ENCODE measurements around the gene FETUB. TPM values are rescaled to one million over a fixed set of nuclear protein-coding genes. Genes with fewer than 3 reads are reported as not detected.

FETUB gene
- total and polyA plus RNA-seq, 3 donors from 2014 or later = 0.79 to 2.4 TPM; not detected in 1

GRCh38 chr3:186643493-186643892, 3.3 kb downstream of the FETUB start:
- H3K27ac ChIP-seq = no peak overlapping the region
- 73% methylated on average over 1 of the region's 1 CpG for WGBS, 2 donors
- H3K36me3 ChIP-seq (ENCODE audit: low read depth, missing control alignments) = no peaks in the 10 kb centered on the region
- H3K4me1 ChIP-seq = no peaks in the 10 kb centered on the region
- H3K27me3 ChIP-seq = no peaks in the 10 kb centered on the region
- no peak for DNase-seq
- no peak overlapping the region for H3K4me3 ChIP-seq
- intact Hi-C loops (cut with DNase I; ENCODE audit: low total_unique reads) = no loop called here
- no peaks in the 10 kb centered on the region for H3K9me3 ChIP-seq
- TF ChIP-seq CTCF (IDR thresholded peaks at IDR 0.05) (no peak), POLR2A (IDR thresholded peaks at IDR 0.05) (no peak)

- Histone ChIP-seq H3K27ac (no peak overlapping the region), H3K36me3 (ENCODE audit: low read depth, missing control alignments) (no peaks in the 10 kb centered on the region), H3K4me3 (no peak overlapping the region), H3K4me1 (no peaks in the 10 kb centered on the region), H3K9me3 (no peaks in the 10 kb centered on the region), H3K27me3 (no peaks in the 10 kb centered on the region)
- TF ChIP-seq CTCF (IDR thresholded peaks at IDR 0.05) (no peak), POLR2A (IDR thresholded peaks at IDR 0.05) (no peak)
- no peak for DNase-seq
- intact Hi-C loops (cut with DNase I; ENCODE audit: low total_unique reads) = no loop called here
- 86 to 92% methylated on average over 3 of the region's 3 CpGs for WGBS, 2 donors
These were observed 4.5 kb downstream of the FETUB start for GRCh38 chr3:186644683-186645082.

GRCh38 chr3:186646106-186646505, 5.9 kb downstream of the FETUB start:
- intact Hi-C loops (cut with DNase I; ENCODE audit: low total_unique reads) = no loop called here
- Histone ChIP-seq H3K36me3 (ENCODE audit: low read depth, missing control alignments) (no peaks in the 10 kb centered on the region), H3K27ac (no peak overlapping the region), H3K9me3 (no peaks in the 10 kb centered on the region), H3K4me3 (no peak overlapping the region), H3K27me3 (no peaks in the 10 kb centered on the region), H3K4me1 (no peaks in the 10 kb centered on the region)
- TF ChIP-seq POLR2A (IDR thresholded peaks at IDR 0.05) (no peak), CTCF (IDR thresholded peaks at IDR 0.05) (no peak)
- DNase-seq = no peak
- WGBS, 2 donors = 81 to 86% methylated on average over 4 of the region's 4 CpGs

GRCh38 chr3:186646841-186647240, 6.6 kb downstream of the FETUB start:
- H3K27me3 ChIP-seq = no peaks in the 10 kb centered on the region
- no peaks in the 10 kb centered on the region for H3K36me3 ChIP-seq (ENCODE audit: low read depth, missing control alignments)
- H3K4me3 ChIP-seq = no peak overlapping the region
- no peak for DNase-seq
- no peaks in the 10 kb centered on the region for H3K9me3 ChIP-seq
- TF ChIP-seq CTCF (IDR thresholded peaks at IDR 0.05) = no peak
- no peak for TF ChIP-seq POLR2A (IDR thresholded peaks at IDR 0.05)
- no peaks in the 10 kb centered on the region for H3K4me1 ChIP-seq
- no peak overlapping the region for H3K27ac ChIP-seq
- 65 to 79% methylated on average over 1 of the region's 1 CpG for WGBS, 2 donors
- intact Hi-C loops (cut with DNase I; ENCODE audit: low total_unique reads) = no loop called here

- Histone ChIP-seq H3K4me3 (no peak overlapping the region), H3K27me3 (no peaks in the 10 kb centered on the region), H3K36me3 (ENCODE audit: low read depth, missing control alignments) (no peaks in the 10 kb centered on the region), H3K27ac (no peak overlapping the region), H3K4me1 (no peaks in the 10 kb centered on the region), H3K9me3 (no peaks in the 10 kb centered on the region)
- intact Hi-C loops (cut with DNase I; ENCODE audit: low total_unique reads) = no loop called here
- no peak for DNase-seq
- TF ChIP-seq CTCF (IDR thresholded peaks at IDR 0.05) (no peak), POLR2A (IDR thresholded peaks at IDR 0.05) (no peak)
- 89 to 100% methylated on average over 1 of the region's 1 CpG for WGBS, 2 donors
These were observed 8.7 kb downstream of the FETUB start for GRCh38 chr3:186648851-186649250.

Measured in testis (tissue), 3 donors.